SH-SY5Y (cell line): ENCODE data around the gene PCK2.

Source experiments
- GATA2 ChIP-seq: IDR thresholded peaks from 2 replicates; pipeline ENCODE4 v1.6.1; 2011; ENCODE audit warnings: mild to moderate bottlenecking, low read depth, low read length
- GATA3 ChIP-seq: IDR thresholded peaks from 2 replicates; pipeline ENCODE4 v1.6.1; 2011; ENCODE audit warnings: low read depth, mild to moderate bottlenecking, low read length, moderate library complexity

Gene PCK2

DNA sequence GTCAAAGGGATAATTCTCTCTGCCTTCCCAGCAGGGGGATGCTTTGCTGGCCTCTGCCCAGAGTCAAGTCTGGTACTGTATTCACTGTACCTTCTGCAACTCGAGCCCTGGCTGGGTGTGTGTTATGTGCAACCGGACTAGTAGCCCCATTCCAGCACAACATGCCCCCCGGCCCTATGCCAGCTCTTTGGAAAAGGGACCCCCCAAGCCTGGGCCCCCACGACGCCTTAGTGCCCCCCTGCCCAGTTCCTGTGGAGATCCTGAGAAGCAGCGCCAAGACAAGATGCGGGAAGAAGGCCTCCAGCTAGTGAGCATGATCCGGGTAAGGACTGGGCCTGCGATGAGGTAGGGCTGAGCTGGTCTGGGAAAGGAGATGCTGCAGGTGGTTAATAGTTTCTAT, 56.5 kb downstream of the PCK2 start:
- TF ChIP-seq GATA3 (no peak), GATA2 (no peak)

DNA sequence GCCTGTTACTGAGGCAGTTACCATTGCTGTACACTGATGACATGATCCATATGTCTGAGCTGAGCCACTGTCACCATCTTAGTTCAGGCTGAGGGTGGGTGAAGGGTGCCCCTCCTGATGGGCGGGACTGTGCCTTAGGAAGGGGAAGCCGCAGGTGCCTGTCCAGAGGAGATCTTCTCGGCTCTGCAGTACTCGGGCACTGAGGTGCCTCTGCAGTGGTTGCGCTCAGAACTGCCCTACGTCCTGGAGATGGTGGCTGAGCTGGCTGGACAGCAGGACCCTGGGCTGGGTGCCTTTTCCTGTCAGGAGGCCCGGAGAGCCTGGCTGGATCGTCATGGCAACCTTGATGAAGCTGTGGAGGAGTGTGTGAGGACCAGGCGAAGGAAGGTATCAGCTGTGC, 56.9 kb downstream of the PCK2 start:
- TF ChIP-seq GATA2 (no peak), GATA3 (no peak)

GRCh38 chr14:24151404-24152080, 57.4 kb downstream of the PCK2 start:
- TF ChIP-seq GATA3 (no peak), GATA2 (no peak)
